ENCODE measurements around the gene GPC5. TPM values are rescaled to one million over a fixed set of nuclear protein-coding genes. Genes with fewer than 3 reads are reported as not detected.

GPC5 gene
- total and polyA plus RNA-seq, 2 donors (not counting 3 experiments of a cell fraction or from before 2014, with no cell fraction given), result 0.59 to 0.97 TPM

GRCh38 chr13:91693466-91693865 lies 295.0 kb downstream of the GPC5 start:
- H4K20me1 ChIP-seq (replicated peaks; ENCODE audit: control insufficient read depth, extremely low read depth, insufficient read depth, low read length), result no peaks in the 10 kb centered on the region
- no peaks in the 10 kb centered on the region for H3K36me3 ChIP-seq (ENCODE audit: control insufficient read depth in 2 of 2, extremely low read depth in 1 of 2, insufficient read depth in 2 of 2, low read length in 2 of 2)
- H2AFZ ChIP-seq (ENCODE audit: low read depth, low read length), result no peak overlapping the region
- dilution Hi-C loops (cut with MboI; ENCODE audit: extremely low pct_ligation_motif_present, low sequenced_read_pairs) (no loop called here), intact Hi-C loops (cut with micrococcal nuclease) (no loop called here)
- H3K79me2 ChIP-seq (ENCODE audit: control insufficient read depth, insufficient read depth, low read length), result no peaks in the 10 kb centered on the region
- H3K27ac ChIP-seq (ENCODE audit: insufficient read depth, low read depth, low read length), result no peak overlapping the region
- BruUV-seq (replicated peaks), result no TSS peak
- ChIA-PET CTCF (no interaction called here), POLR2A (no interaction called here)
- DNase-seq (ENCODE audit: low read depth, low spot score) (no peak), FAIRE-seq (no peak)
- no peak for TF ChIP-seq POLR2A (IDR thresholded peaks at IDR 0.05; ENCODE audit: low read depth, low read length)
- TF ChIP-seq, protein P1, sequence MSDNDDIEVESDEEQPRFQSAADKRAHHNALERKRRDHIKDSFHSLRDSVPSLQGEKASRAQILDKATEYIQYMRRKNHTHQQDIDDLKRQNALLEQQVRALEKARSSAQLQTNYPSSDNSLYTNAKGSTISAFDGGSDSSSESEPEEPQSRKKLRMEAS (IDR thresholded peaks at IDR 0.05; ENCODE audit: insufficient read depth, insufficient read length), result no peak
- no peak overlapping the region for H3K4me2 ChIP-seq (ENCODE audit: insufficient read depth, low read length)
- no peaks in the 10 kb centered on the region for H3K9me3 ChIP-seq (replicated peaks; ENCODE audit: control insufficient read depth, insufficient read depth, low read length)
- no peaks in the 10 kb centered on the region for H3K27me3 ChIP-seq (ENCODE audit: control insufficient read depth in 2 of 2, insufficient read depth in 2 of 2, low read length in 2 of 2)
- H3K9ac ChIP-seq (replicated peaks; ENCODE audit: extremely low read depth, insufficient read depth, low read length), result no peak overlapping the region
- no peak overlapping the region for H3K4me3 ChIP-seq (replicated peaks in 1 of 3; ENCODE audit: insufficient read depth in 1 of 3, low read depth in 1 of 3, low read length in 3 of 3)
- H3K9me1 ChIP-seq (replicated peaks; ENCODE audit: control insufficient read depth, extremely low read depth, insufficient read depth, low read length), result no peaks in the 10 kb centered on the region
- no peaks in the 10 kb centered on the region for H3K4me1 ChIP-seq (ENCODE audit: control insufficient read depth, extremely low read depth, insufficient read depth, low read length)

- no peaks in the 10 kb centered on the region for H3K9me1 ChIP-seq (replicated peaks; ENCODE audit: control insufficient read depth, extremely low read depth, insufficient read depth, low read length)
- FAIRE-seq (no peak), DNase-seq (ENCODE audit: low read depth, low spot score) (no peak)
- no peaks in the 10 kb centered on the region for H3K27me3 ChIP-seq (ENCODE audit: control insufficient read depth in 2 of 2, insufficient read depth in 2 of 2, low read length in 2 of 2)
- H2AFZ ChIP-seq (ENCODE audit: low read depth, low read length), result no peak overlapping the region
- intact Hi-C loops (cut with micrococcal nuclease), result no loop called here
- H4K20me1 ChIP-seq (replicated peaks; ENCODE audit: control insufficient read depth, extremely low read depth, insufficient read depth, low read length), result no peaks in the 10 kb centered on the region
- ChIA-PET CTCF (no interaction called here), POLR2A (no interaction called here)
- no peak overlapping the region for H3K4me3 ChIP-seq (replicated peaks in 1 of 3; ENCODE audit: insufficient read depth in 1 of 3, low read depth in 1 of 3, low read length in 3 of 3)
- H3K4me1 ChIP-seq (ENCODE audit: control insufficient read depth, extremely low read depth, insufficient read depth, low read length), result no peaks in the 10 kb centered on the region
- no peak for TF ChIP-seq FOS (IDR thresholded peaks at IDR 0.05; ENCODE audit: borderline replicate concordance, insufficient read depth, low read length)
- TF ChIP-seq, protein P1 (IDR thresholded peaks at IDR 0.05; ENCODE audit: insufficient read depth, insufficient read length), result no peak
- TF ChIP-seq JUN (IDR thresholded peaks at IDR 0.05; ENCODE audit: borderline replicate concordance, insufficient read depth, insufficient read length, low read depth), result no peak
- no peak for TF ChIP-seq POLR2AphosphoS5 (IDR thresholded peaks at IDR 0.05; ENCODE audit: insufficient read depth, low read depth, low read length)
- no peaks in the 10 kb centered on the region for H3K79me2 ChIP-seq (ENCODE audit: control insufficient read depth, insufficient read depth, low read length)
- no peak overlapping the region for H3K27ac ChIP-seq (ENCODE audit: insufficient read depth, low read depth, low read length)
- dilution Hi-C loops (cut with MboI; ENCODE audit: extremely low pct_ligation_motif_present, low sequenced_read_pairs), result no loop called here
- no peak overlapping the region for H3K9ac ChIP-seq (replicated peaks; ENCODE audit: extremely low read depth, insufficient read depth, low read length)
- H3K9me3 ChIP-seq (replicated peaks; ENCODE audit: control insufficient read depth, insufficient read depth, low read length), result no peaks in the 10 kb centered on the region
- H3K36me3 ChIP-seq (ENCODE audit: control insufficient read depth in 2 of 2, extremely low read depth in 1 of 2, insufficient read depth in 2 of 2, low read length in 2 of 2), result no peaks in the 10 kb centered on the region
- no peak overlapping the region for H3K4me2 ChIP-seq (ENCODE audit: insufficient read depth, low read length)
- no TSS peak for BruUV-seq (replicated peaks)
These were observed 299.9 kb downstream of the GPC5 start for GRCh38 chr13:91698308-91698707.

Data from endothelial cell of umbilical vein (primary cell).